Keratinocyte (primary cell): ENCODE data around the gene CCDC74A. TPM values are rescaled to one million over a fixed set of nuclear protein-coding genes. Genes with fewer than 3 reads are reported as not detected.
"Not testable (repeated sequence)": the region's sequence is repeated elsewhere in the genome, so short reads cannot be mapped to it uniquely, and the experiment has no call there.

Experiments used
- DNase-seq: peaks from one replicate; pipeline ENCODE4 v3.0.0-alpha.2; 2011; ENCODE audit warnings: low read depth, missing footprints, low spot score
- FAIRE-seq: peaks from 2 replicates; lab custom pipeline; 2011; peaks lifted over from hg19 to GRCh38; lab: Jason Lieb, UNC
- H2AFZ ChIP-seq: 2 replicates; pipeline ENCODE4 v1.6.0; 2012; ENCODE audit warnings: low read length, control low read depth, inconsistent platforms; ENCODE audit not compliant: control insufficient read depth
- H3K27ac ChIP-seq: 2 replicates; pipeline ENCODE4 v1.5.1; 2011; ENCODE audit warnings: low read length; ENCODE audit not compliant: control insufficient read depth, insufficient read depth
- H3K27me3 ChIP-seq: 3 replicates; pipeline ENCODE4 v1.6.0; 2011; ENCODE audit warnings: low read length; ENCODE audit not compliant: control insufficient read depth, insufficient read depth; ENCODE audit errors: extremely low read depth
- H3K36me3 ChIP-seq, 2 experiments: 2 replicates in 1 of 2; 3 replicates in 1 of 2; pipeline ENCODE4 v1.5.1; 2011; ENCODE audit warnings: low read length in 2 of 2, mild to moderate bottlenecking in 1 of 2; ENCODE audit not compliant: control insufficient read depth in 2 of 2, insufficient read depth in 2 of 2; ENCODE audit errors: extremely low read depth in 1 of 2
- H3K4me1 ChIP-seq: 3 replicates; pipeline ENCODE4 v1.5.1; 2011; ENCODE audit warnings: low read length; ENCODE audit not compliant: control insufficient read depth, insufficient read depth; ENCODE audit errors: extremely low read depth
- H3K4me2 ChIP-seq: 3 replicates; pipeline ENCODE4 v1.6.0; 2011; ENCODE audit warnings: low read depth, low read length; ENCODE audit not compliant: control insufficient read depth, insufficient read depth; ENCODE audit errors: extremely low read depth
- H3K4me3 ChIP-seq, 3 experiments: fragments of 200-600 bp in 1 of 3; sonication (generic) in 1 of 3; 2 replicates in 2 of 3; 3 replicates in 1 of 3; pipeline ENCODE4 v1.5.1; 2011 to 2016; ENCODE audit warnings: low read length in 3 of 3, mild to moderate bottlenecking in 3 of 3, control low read depth in 2 of 3, inconsistent platforms in 1 of 3, low read depth in 1 of 3, mixed read lengths in 1 of 3, mixed run types in 1 of 3, moderate library complexity in 1 of 3; ENCODE audit not compliant: control insufficient read depth in 2 of 3, insufficient read depth in 2 of 3; ENCODE audit errors: extremely low read depth in 1 of 3
- H3K79me2 ChIP-seq: 2 replicates; pipeline ENCODE4 v1.6.0; 2012; ENCODE audit warnings: low read length; ENCODE audit not compliant: control insufficient read depth, insufficient read depth
- H3K9ac ChIP-seq: 3 replicates; pipeline ENCODE4 v1.6.0; 2011; ENCODE audit warnings: low read length; ENCODE audit not compliant: control insufficient read depth, insufficient read depth; ENCODE audit errors: extremely low read depth
- H3K9me1 ChIP-seq: 3 replicates; pipeline ENCODE4 v1.6.0; 2011; ENCODE audit warnings: low read length; ENCODE audit not compliant: control insufficient read depth, insufficient read depth; ENCODE audit errors: extremely low read depth
- H3K9me3 ChIP-seq: 2 replicates; pipeline ENCODE4 v1.5.1; 2012; ENCODE audit warnings: low read depth, low read length; ENCODE audit not compliant: control insufficient read depth
- H4K20me1 ChIP-seq: 3 replicates; pipeline ENCODE4 v1.6.0; 2011; ENCODE audit warnings: low read length; ENCODE audit not compliant: control insufficient read depth, insufficient read depth; ENCODE audit errors: extremely low read depth
- EZH2 ChIP-seq: IDR thresholded peaks from one replicate; pipeline ENCODE4 v1.6.1; 2012; ENCODE audit warnings: inconsistent platforms, mild to moderate bottlenecking, low read length, moderate library complexity
- dilution Hi-C: fragments of 300-500 bp; cut with MboI; formaldehyde crosslinking; loops from one replicate; pipeline ENCODE4 v1.7.0; 2020; ENCODE audit warnings: low sequenced_read_pairs; ENCODE audit not compliant: extremely low pct_ligation_motif_present
- polyA plus RNA-seq, 5 experiments: library from polyadenylated mRNA; depleted of rRNA in 3 of 5; stranded (reverse) in 3 of 5; stranded (forward) in 1 of 5; unstranded in 1 of 5; fragments of >200 nt; gene quantifications; 1 replicate in 1 of 5; 2 replicates in 3 of 5; 3 replicates in 1 of 5; pipeline versions ENCODE4 v1.2.1 to v1.2.3, GENCODE V29; 2011 to 2012; ENCODE audit warnings: missing spikeins in 2 of 5, low read depth in 1 of 5, low replicate concordance in 1 of 5
- TF ChIP-seq, protein P1 (sequence below), 3 experiments: IDR thresholded peaks in 1 of 3; conservative IDR thresholded peaks in 1 of 3; optimal IDR thresholded peaks in 1 of 3; 2 replicates in 2 of 3; 3 replicates in 1 of 3; pipeline versions ENCODE3 to v1.5.1; 2011; ENCODE audit warnings: low read length in 3 of 3, mild to moderate bottlenecking in 3 of 3, moderate library complexity in 2 of 3, control low read depth in 1 of 3, inconsistent platforms in 1 of 3; ENCODE audit not compliant: insufficient read depth in 2 of 3; ENCODE audit errors: extremely low read depth in 1 of 3

Gene CCDC74A
- polyA plus RNA-seq, 1 donor (not counting 4 experiments of a cell fraction or from before 2014, with no cell fraction given), result 4.3 TPM

DNA sequence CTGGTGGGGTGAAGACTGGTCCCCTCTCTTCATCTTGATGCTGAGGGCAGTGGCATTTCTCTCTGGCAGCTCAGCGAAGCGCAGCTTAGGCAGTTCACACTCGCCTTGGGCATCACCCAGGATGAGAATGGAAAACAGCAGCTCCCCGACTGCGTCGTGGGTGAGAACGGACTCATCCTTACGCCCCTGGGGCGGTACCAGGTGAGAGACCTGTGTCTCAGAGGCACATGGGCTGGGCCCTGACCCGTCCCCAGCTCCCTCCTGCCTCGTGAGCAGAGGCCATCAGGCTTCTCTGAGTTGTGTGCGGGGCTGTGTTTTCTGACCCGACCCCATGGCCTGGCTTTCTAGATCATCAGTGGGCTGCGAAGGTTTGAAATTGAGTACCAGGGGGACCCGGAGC lies 8.2 kb upstream of the CCDC74A start:
- Histone ChIP-seq H3K9ac (no peak overlapping the region), H4K20me1 (no peaks in the 10 kb centered on the region), H3K9me1 (no peaks in the 10 kb centered on the region), H3K79me2 (no peaks in the 10 kb centered on the region), H2AFZ (no peak overlapping the region), H3K27me3 (no peaks in the 10 kb centered on the region), H3K4me1 (no peaks in the 10 kb centered on the region), H3K27ac (no peak overlapping the region), H3K4me3 (no peak overlapping the region), H3K9me3 (no peaks in the 10 kb centered on the region), H3K36me3 (peaks cover 0 to 5% of the 10 kb centered on the region in 2 experiments), H3K4me2 (no peak overlapping the region)
- no peak for TF ChIP-seq EZH2
- no peak for FAIRE-seq
- DNase-seq, result no peak
- dilution Hi-C loops, result no loop called here

DNA sequence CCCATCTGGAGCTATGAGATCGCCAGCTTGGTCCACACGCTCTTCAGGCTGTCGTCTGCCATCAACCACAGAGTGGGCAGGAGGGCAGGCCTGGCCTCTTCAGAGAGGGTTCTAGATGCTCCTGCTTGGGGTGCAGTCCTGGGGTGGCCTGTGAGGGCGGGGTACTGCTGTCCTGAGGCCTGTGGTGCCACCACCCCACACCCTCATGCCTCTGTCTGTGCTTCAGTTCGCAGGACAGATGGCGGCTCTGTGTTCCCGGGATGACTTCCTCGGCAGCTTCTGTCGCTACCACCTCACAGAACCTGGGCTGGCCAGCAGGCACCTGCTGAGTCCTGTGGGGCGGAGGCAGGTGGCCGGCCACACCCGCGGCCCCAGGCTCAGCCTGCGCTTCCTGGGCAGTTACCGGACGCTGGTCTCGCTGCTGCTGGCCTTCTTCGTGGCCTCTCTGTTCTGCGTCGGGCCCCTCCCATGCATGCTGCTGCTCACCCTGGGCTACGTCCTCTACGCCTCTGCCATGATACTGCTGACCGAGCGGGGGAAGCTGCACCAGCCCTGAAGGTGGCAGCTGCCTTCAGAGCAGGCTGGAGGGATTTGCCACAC lies 7.7 kb upstream of the CCDC74A start:
- H3K27me3 ChIP-seq, H3K9me3 ChIP-seq, H3K36me3 ChIP-seq, FAIRE-seq, H3K9me1 ChIP-seq, H3K9ac ChIP-seq, H3K4me3 ChIP-seq, H3K4me2 ChIP-seq, H4K20me1 ChIP-seq, H3K79me2 ChIP-seq, H2AFZ ChIP-seq, H3K4me1 ChIP-seq, H3K27ac ChIP-seq, dilution Hi-C loops, DNase-seq: not testable (repeated sequence)

DNA sequence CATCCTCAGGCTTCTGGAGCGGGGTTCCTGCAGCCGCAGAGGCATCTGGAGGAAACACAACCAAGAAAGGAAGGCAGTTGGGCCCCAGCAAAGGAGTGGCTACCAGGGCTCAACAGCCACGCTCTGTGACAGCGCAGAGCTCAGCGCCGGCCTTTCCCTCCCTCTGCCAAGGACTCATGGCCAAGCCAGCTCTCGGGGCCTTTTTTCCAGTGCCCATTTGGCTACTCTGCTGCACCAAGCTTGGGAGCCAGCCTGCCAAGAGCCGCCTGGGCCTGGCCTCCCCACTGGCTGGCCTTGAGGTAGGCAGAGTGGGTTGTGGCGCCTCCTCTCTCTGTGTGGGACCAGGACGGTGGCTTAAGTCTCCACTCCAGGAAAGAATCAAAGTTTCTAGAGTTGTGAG lies 7.2 kb upstream of the CCDC74A start:
- Histone ChIP-seq H3K79me2 (no peaks in the 10 kb centered on the region), H3K9ac (no peak overlapping the region), H3K4me3 (no peak overlapping the region), H3K27ac (no peak overlapping the region), H3K9me3 (no peaks in the 10 kb centered on the region), H3K27me3 (no peaks in the 10 kb centered on the region), H3K9me1 (no peaks in the 10 kb centered on the region), H4K20me1 (no peaks in the 10 kb centered on the region), H3K36me3 (peaks cover 0 to 5% of the 10 kb centered on the region in 2 experiments), H3K4me1 (no peaks in the 10 kb centered on the region), H3K4me2 (no peak overlapping the region), H2AFZ (no peak overlapping the region)
- TF ChIP-seq, protein P1, sequence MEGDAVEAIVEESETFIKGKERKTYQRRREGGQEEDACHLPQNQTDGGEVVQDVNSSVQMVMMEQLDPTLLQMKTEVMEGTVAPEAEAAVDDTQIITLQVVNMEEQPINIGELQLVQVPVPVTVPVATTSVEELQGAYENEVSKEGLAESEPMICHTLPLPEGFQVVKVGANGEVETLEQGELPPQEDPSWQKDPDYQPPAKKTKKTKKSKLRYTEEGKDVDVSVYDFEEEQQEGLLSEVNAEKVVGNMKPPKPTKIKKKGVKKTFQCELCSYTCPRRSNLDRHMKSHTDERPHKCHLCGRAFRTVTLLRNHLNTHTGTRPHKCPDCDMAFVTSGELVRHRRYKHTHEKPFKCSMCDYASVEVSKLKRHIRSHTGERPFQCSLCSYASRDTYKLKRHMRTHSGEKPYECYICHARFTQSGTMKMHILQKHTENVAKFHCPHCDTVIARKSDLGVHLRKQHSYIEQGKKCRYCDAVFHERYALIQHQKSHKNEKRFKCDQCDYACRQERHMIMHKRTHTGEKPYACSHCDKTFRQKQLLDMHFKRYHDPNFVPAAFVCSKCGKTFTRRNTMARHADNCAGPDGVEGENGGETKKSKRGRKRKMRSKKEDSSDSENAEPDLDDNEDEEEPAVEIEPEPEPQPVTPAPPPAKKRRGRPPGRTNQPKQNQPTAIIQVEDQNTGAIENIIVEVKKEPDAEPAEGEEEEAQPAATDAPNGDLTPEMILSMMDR (optimal IDR thresholded peaks at IDR 0.05 in 1 of 3, IDR thresholded peaks at IDR 0.05 in 1 of 3, conservative IDR thresholded peaks at IDR 0.05 in 1 of 3; ENCODE audit: extremely low read depth in 1 of 3, insufficient read depth in 2 of 3, low read length in 3 of 3), result no peak
- TF ChIP-seq EZH2, result no peak
- DNase-seq (no peak), FAIRE-seq (no peak)
- dilution Hi-C loops, result no loop called here

DNA sequence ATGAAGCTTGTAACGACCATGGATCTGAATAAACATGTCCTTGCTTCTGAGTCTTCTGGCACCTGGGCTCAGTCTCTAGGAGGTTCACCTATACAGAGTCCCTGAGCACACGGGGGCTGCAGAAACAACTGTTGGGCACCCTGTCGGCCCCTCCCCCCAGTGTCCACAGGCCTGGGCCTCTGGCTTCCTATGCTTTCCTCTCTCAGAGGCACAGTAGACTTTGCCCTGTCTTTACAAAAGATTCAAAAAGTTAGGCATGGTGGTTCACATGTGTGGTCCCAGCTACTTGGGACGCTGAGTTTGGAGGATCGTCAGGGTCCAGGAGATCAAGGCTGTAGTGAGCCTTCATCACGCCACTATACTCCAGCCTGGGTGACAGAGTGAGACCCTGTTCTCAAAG lies 6.2 kb upstream of the CCDC74A start:
- DNase-seq, H3K9me3 ChIP-seq, H3K4me3 ChIP-seq, H3K36me3 ChIP-seq, FAIRE-seq, H3K27ac ChIP-seq, H3K4me1 ChIP-seq, dilution Hi-C loops, H2AFZ ChIP-seq, H3K27me3 ChIP-seq, H3K79me2 ChIP-seq, H3K9ac ChIP-seq, H3K9me1 ChIP-seq, H4K20me1 ChIP-seq, H3K4me2 ChIP-seq: not testable (repeated sequence)
